ENCODE data around the gene SEMA4A. TPM values are rescaled to one million over a fixed set of nuclear protein-coding genes. Genes with fewer than 3 reads are reported as not detected.
A peak's percentile ranks its signal among the peaks of the same experiment; 100 is the strongest.

The SEMA4A gene
- total and polyA plus RNA-seq, 5 donors, result 2.3 to 3.7 (median 2.7) TPM

GRCh38 chr1:156128308-156128653 lies 25.1 kb upstream of the SEMA4A start:
- DNase-seq, result peak in 1 of 3 donors; percentile 28
- Histone ChIP-seq H3K4me1 (ENCODE audit: control insufficient read depth, insufficient read depth, low read length) (peaks cover 44% of the 10 kb centered on the region), H3K4me3 (ENCODE audit: low read length) (no peak overlapping the region), H3K27me3 (ENCODE audit: control insufficient read depth, insufficient read depth) (no peaks in the 10 kb centered on the region), H3K27ac (ENCODE audit: low read length) (peak overlapping the region; percentile 96), H3K9me3 (ENCODE audit: control insufficient read depth, low read length) (no peaks in the 10 kb centered on the region)
- ATAC-seq, result no peak
- 34% methylated on average over 2 of the region's 2 CpGs for WGBS
- intact Hi-C loops (cut with DNase I), result no loop called here

GRCh38 chr1:156128654-156129597 lies 24.5 kb upstream of the SEMA4A start:
- WGBS, result 10% methylated on average over 8 of the region's 8 CpGs
- Histone ChIP-seq H3K4me1 (ENCODE audit: control insufficient read depth, insufficient read depth, low read length) (peaks cover 40% of the 10 kb centered on the region), H3K27me3 (ENCODE audit: control insufficient read depth, insufficient read depth) (no peaks in the 10 kb centered on the region), H3K4me3 (ENCODE audit: low read length) (peak overlapping the region; percentile 5), H3K27ac (ENCODE audit: low read length) (peak overlapping the region; percentile 96), H3K9me3 (ENCODE audit: control insufficient read depth, low read length) (no peaks in the 10 kb centered on the region)
- ATAC-seq (peak; percentile 7 to 36), DNase-seq (peak; percentile 76 to 86 (median 81))
- intact Hi-C loops (cut with DNase I), result no loop called here

GRCh38 chr1:156129687-156130577 lies 23.5 kb upstream of the SEMA4A start:
- no peak overlapping the region for H3K4me3 ChIP-seq (ENCODE audit: low read length)
- intact Hi-C loops (cut with DNase I), result loop anchor here (2.0 to 5.0 kb wide), 2 partner anchors 33 kb away; no protein-coding TSS in a partner anchor
- peaks cover 32% of the 10 kb centered on the region for H3K4me1 ChIP-seq (ENCODE audit: control insufficient read depth, insufficient read depth, low read length)
- 27% methylated on average over 7 of the region's 7 CpGs for WGBS
- H3K27me3 ChIP-seq (ENCODE audit: control insufficient read depth, insufficient read depth), result no peaks in the 10 kb centered on the region
- no peaks in the 10 kb centered on the region for H3K9me3 ChIP-seq (ENCODE audit: control insufficient read depth, low read length)
- H3K27ac ChIP-seq (ENCODE audit: low read length), result peak overlapping the region; percentile 96
- peak; percentile 72 to 74 for ATAC-seq
- DNase-seq, result peak; percentile 91 to 94 (median 91)

- ATAC-seq (no peak), DNase-seq (no peak)
- H3K27me3 ChIP-seq (ENCODE audit: control insufficient read depth, insufficient read depth), result no peaks in the 10 kb centered on the region
- H3K27ac ChIP-seq (ENCODE audit: low read length), result peak overlapping the region; percentile 31
- intact Hi-C loops (cut with DNase I), result loop anchor here (2.0 to 5.0 kb wide), 2 partner anchors 33 to 34 kb away; no protein-coding TSS in a partner anchor
- WGBS, result 77% methylated on average over 6 of the region's 6 CpGs
- H3K4me3 ChIP-seq (ENCODE audit: low read length), result no peak overlapping the region
- no peaks in the 10 kb centered on the region for H3K9me3 ChIP-seq (ENCODE audit: control insufficient read depth, low read length)
- H3K4me1 ChIP-seq (ENCODE audit: control insufficient read depth, insufficient read depth, low read length), result peaks cover 29% of the 10 kb centered on the region
These were observed 22.8 kb upstream of the SEMA4A start for GRCh38 chr1:156130578-156130942.

GRCh38 chr1:156134716-156135435 lies 18.5 kb upstream of the SEMA4A start:
- Histone ChIP-seq H3K4me3 (ENCODE audit: low read length) (no peak overlapping the region), H3K9me3 (ENCODE audit: control insufficient read depth, low read length) (no peaks in the 10 kb centered on the region), H3K27ac (ENCODE audit: low read length) (no peak overlapping the region), H3K4me1 (ENCODE audit: control insufficient read depth, insufficient read depth, low read length) (peaks cover 3% of the 10 kb centered on the region), H3K27me3 (ENCODE audit: control insufficient read depth, insufficient read depth) (no peaks in the 10 kb centered on the region)
- 87% methylated on average over 18 of the region's 18 CpGs for WGBS
- intact Hi-C loops (cut with DNase I), result loop anchor here in 1 of 4 donors (5.0 kb wide), 2 partner anchors 38 to 87 kb away; no protein-coding TSS in a partner anchor
- DNase-seq (no peak), ATAC-seq (no peak)

- intact Hi-C loops (cut with DNase I), result loop anchor here in 1 of 4 donors (5.0 kb wide), 1 partner anchor 86 kb away; no protein-coding TSS in a partner anchor
- WGBS, result 90% methylated on average over 34 of the region's 34 CpGs
- Histone ChIP-seq H3K4me3 (ENCODE audit: low read length) (no peak overlapping the region), H3K4me1 (ENCODE audit: control insufficient read depth, insufficient read depth, low read length) (no peaks in the 10 kb centered on the region), H3K9me3 (ENCODE audit: control insufficient read depth, low read length) (no peaks in the 10 kb centered on the region), H3K27me3 (ENCODE audit: control insufficient read depth, insufficient read depth) (no peaks in the 10 kb centered on the region), H3K27ac (ENCODE audit: low read length) (no peak overlapping the region)
- DNase-seq (no peak), ATAC-seq (no peak)
These were observed 17.2 kb upstream of the SEMA4A start for GRCh38 chr1:156135930-156136871.

- no peak for DNase-seq
- no peaks in the 10 kb centered on the region for H3K9me3 ChIP-seq (ENCODE audit: control insufficient read depth, low read length)
- no peak for ATAC-seq
- no peak overlapping the region for H3K27ac ChIP-seq (ENCODE audit: low read length)
- WGBS, result 78% methylated on average over 12 of the region's 12 CpGs
- H3K4me3 ChIP-seq (ENCODE audit: low read length), result no peak overlapping the region
- H3K4me1 ChIP-seq (ENCODE audit: control insufficient read depth, insufficient read depth, low read length), result no peaks in the 10 kb centered on the region
- H3K27me3 ChIP-seq (ENCODE audit: control insufficient read depth, insufficient read depth), result no peaks in the 10 kb centered on the region
- intact Hi-C loops (cut with DNase I), result loop anchor here in 1 of 4 donors (5.0 kb wide), 1 partner anchor 85 kb away; no protein-coding TSS in a partner anchor
These were observed 16.4 kb upstream of the SEMA4A start for GRCh38 chr1:156136970-156137483.

GRCh38 chr1:156138458-156138867 lies 14.9 kb upstream of the SEMA4A start:
- H3K27me3 ChIP-seq (ENCODE audit: control insufficient read depth, insufficient read depth), result no peaks in the 10 kb centered on the region
- no peaks in the 10 kb centered on the region for H3K4me1 ChIP-seq (ENCODE audit: control insufficient read depth, insufficient read depth, low read length)
- no peaks in the 10 kb centered on the region for H3K9me3 ChIP-seq (ENCODE audit: control insufficient read depth, low read length)
- intact Hi-C loops (cut with DNase I), result loop anchor here in 1 of 4 donors (5.0 kb wide), 1 partner anchor 84 kb away; no protein-coding TSS in a partner anchor
- H3K27ac ChIP-seq (ENCODE audit: low read length), result no peak overlapping the region
- DNase-seq, result no peak
- ATAC-seq, result no peak
- H3K4me3 ChIP-seq (ENCODE audit: low read length), result no peak overlapping the region
- WGBS, result 86% methylated on average over 22 of the region's 22 CpGs

GRCh38 chr1:156140879-156141707 lies 12.3 kb upstream of the SEMA4A start:
- Histone ChIP-seq H3K4me1 (ENCODE audit: control insufficient read depth, insufficient read depth, low read length) (no peaks in the 10 kb centered on the region), H3K4me3 (ENCODE audit: low read length) (no peak overlapping the region), H3K27me3 (ENCODE audit: control insufficient read depth, insufficient read depth) (no peaks in the 10 kb centered on the region), H3K9me3 (ENCODE audit: control insufficient read depth, low read length) (no peaks in the 10 kb centered on the region), H3K27ac (ENCODE audit: low read length) (no peak overlapping the region)
- 42% methylated on average over 20 of the region's 20 CpGs for WGBS
- ATAC-seq (peak; percentile 35 to 41), DNase-seq (peak in 2 of 3 donors; percentile 76 to 80)
- intact Hi-C loops (cut with DNase I), result no loop called here
